GM23338 (cell line): Measurements from ENCODE around the gene MTERF4. TPM values are rescaled to one million over a fixed set of nuclear protein-coding genes. Genes with fewer than 3 reads are reported as not detected.

Experiments used
- ATAC-seq: fragments of 200-7000 bp; cut with Tn5 transposase; 3 replicates; pipeline ENCODE4 v1.9.1; 2020
- DNase-seq: peaks from one replicate; pipeline ENCODE4 v3.0.0-alpha.2; 2015; ENCODE audit warnings: low spot score
- H2AFZ ChIP-seq: fragments of 200-600 bp; sonication (generic); 2 replicates; pipeline ENCODE4 v1.8.0; 2016; ENCODE audit warnings: antibody characterized with exemption, mild to moderate bottlenecking, moderate library complexity
- H3F3A ChIP-seq: fragments of 200-600 bp; sonication (generic); replicated peaks from 2 replicates; pipeline ENCODE4 v1.8.0; 2017; ENCODE audit warnings: antibody characterized with exemption, mixed run types, low read depth
- H3K27ac ChIP-seq: fragments of 200-600 bp; sonication (generic); 2 replicates; pipeline ENCODE4 v1.6.1; 2016; ENCODE audit warnings: low read depth
- H3K27me3 ChIP-seq: fragments of 200-600 bp; sonication (generic); 2 replicates; pipeline ENCODE4 v1.8.0; 2016; ENCODE audit warnings: mild to moderate bottlenecking, mixed run types, moderate library complexity; ENCODE audit not compliant: insufficient read depth
- H3K36me3 ChIP-seq: fragments of 200-600 bp; sonication (generic); 2 replicates; pipeline ENCODE4 v1.8.0; 2016; ENCODE audit warnings: mild to moderate bottlenecking; ENCODE audit not compliant: insufficient read depth
- H3K4me1 ChIP-seq: fragments of 200-600 bp; sonication (generic); 2 replicates; pipeline ENCODE4 v1.8.0; 2016; ENCODE audit warnings: mild to moderate bottlenecking, moderate library complexity; ENCODE audit not compliant: insufficient read depth
- H3K4me2 ChIP-seq: fragments of 200-600 bp; sonication (generic); 2 replicates; pipeline ENCODE4 v1.7.1; 2017; ENCODE audit warnings: mixed run types
- H3K4me3 ChIP-seq: fragments of 200-600 bp; sonication (generic); 2 replicates; pipeline ENCODE4 v1.6.1; 2016; ENCODE audit warnings: mixed run types
- H3K79me2 ChIP-seq: fragments of 200-600 bp; sonication (generic); replicated peaks from 2 replicates; pipeline ENCODE4 v1.8.0; 2017; ENCODE audit warnings: mild to moderate bottlenecking; ENCODE audit not compliant: insufficient read depth
- H3K9me2 ChIP-seq: fragments of 200-600 bp; sonication (generic); 2 replicates; pipeline ENCODE4 v1.8.0; 2017; ENCODE audit not compliant: insufficient read depth
- H4K20me1 ChIP-seq: fragments of 200-600 bp; sonication (generic); replicated peaks from 2 replicates; pipeline ENCODE4 v1.8.0; 2017; ENCODE audit warnings: mild to moderate bottlenecking; ENCODE audit not compliant: insufficient read depth
- H3K27ac Mint-ChIP-seq: 2 replicates; pipeline ENCODE4 v1.8.0; 2020; ENCODE audit warnings: inconsistent platforms, mild to moderate bottlenecking, moderate library complexity, mixed read lengths
- H3K27me3 Mint-ChIP-seq: 3 replicates; pipeline ENCODE4 v1.8.0; 2022; ENCODE audit warnings: low read depth, mild to moderate bottlenecking, moderate library complexity, mixed read lengths, inconsistent platforms; ENCODE audit not compliant: insufficient read depth, poor library complexity
- H3K36me3 Mint-ChIP-seq: 3 replicates; pipeline ENCODE4 v1.8.0; 2021; ENCODE audit warnings: low read depth, mild to moderate bottlenecking, inconsistent platforms, moderate library complexity, mixed read lengths
- H3K4me1 Mint-ChIP-seq: 3 replicates; pipeline ENCODE4 v1.8.0; 2020; ENCODE audit warnings: mild to moderate bottlenecking, inconsistent platforms, mixed read lengths
- H3K4me3 Mint-ChIP-seq: 3 replicates; pipeline ENCODE4 v1.8.0; 2021; ENCODE audit warnings: moderate library complexity, mild to moderate bottlenecking, inconsistent platforms, mixed read lengths
- H3K9me3 Mint-ChIP-seq: 3 replicates; pipeline ENCODE4 v1.8.0; 2020; ENCODE audit warnings: moderate library complexity, mild to moderate bottlenecking, inconsistent platforms, mixed read lengths
- CREB1 ChIP-seq: fragments of 250-450 bp; sonication (Bioruptor Pico); IDR thresholded peaks from 2 replicates; pipeline ENCODE4 v1.5.0; 2020; ENCODE audit warnings: low read depth, mild to moderate bottlenecking, moderate library complexity
- EZH2 ChIP-seq: fragments of 200-600 bp; sonication (generic); IDR thresholded peaks from one replicate; pipeline ENCODE4 v1.8.0; 2017; ENCODE audit warnings: antibody characterized with exemption, mild to moderate bottlenecking, low read depth; ENCODE audit not compliant: unreplicated experiment
- EZH2phosphoT487 ChIP-seq: fragments of 200-600 bp; sonication (generic); IDR thresholded peaks from one replicate; pipeline ENCODE4 v1.8.1; 2018; ENCODE audit warnings: antibody characterized with exemption; ENCODE audit not compliant: unreplicated experiment
- JUNB ChIP-seq: IDR thresholded peaks from one replicate; pipeline ENCODE4 v1.6.1; 2016; ENCODE audit warnings: antibody characterized with exemption; ENCODE audit not compliant: unreplicated experiment
- POLR2AphosphoS5 ChIP-seq: IDR thresholded peaks from 2 replicates; pipeline ENCODE4 v1.6.1; 2016; ENCODE audit warnings: antibody characterized with exemption, low read depth
- ZNF114 ChIP-seq: fragments of 250-450 bp; sonication (Bioruptor Pico); IDR thresholded peaks from 2 replicates; pipeline ENCODE4 v1.5.0; 2020; ENCODE audit warnings: mild to moderate bottlenecking, moderate library complexity
- ZNF331 ChIP-seq: fragments of 250-450 bp; sonication (Bioruptor Pico); IDR thresholded peaks from 2 replicates; pipeline ENCODE4 v1.5.0; 2020; ENCODE audit warnings: low read depth, mild to moderate bottlenecking, moderate library complexity
- polyA plus RNA-seq: library from polyadenylated mRNA; unstranded; fragments of >200 nt; fragmentation: Nextera tagmentation; extraction: Ambion mirVana; gene quantifications from 2 replicates; pipeline ENCODE4 v1.2.1, GENCODE V29; 2016
- total RNA-seq: library from RNA; depleted of rRNA; stranded (reverse); fragments of >200 nt; shearing (Covaris generic); gene quantifications from 2 replicates; pipeline ENCODE4 v1.2.3, GENCODE V29; 2014
- TF ChIP-seq, protein P1 (sequence below): fragments of 250-450 bp; sonication (Bioruptor Pico); IDR thresholded peaks from 2 replicates; pipeline ENCODE4 v1.5.0; 2020; ENCODE audit warnings: mild to moderate bottlenecking, moderate library complexity
- TF ChIP-seq, protein P2 (sequence below), 2 experiments: fragments of 200-600 bp in 1 of 2; sonication (generic) in 1 of 2; conservative IDR thresholded peaks; 2 replicates each; pipeline versions ENCODE4 v1.5.1 to v1.6.1; 2016 to 2017; ENCODE audit warnings: antibody characterized with exemption in 2 of 2, low read depth in 2 of 2, mild to moderate bottlenecking in 2 of 2, moderate library complexity in 1 of 2
- TF ChIP-seq, protein P3 (sequence below): IDR thresholded peaks from one replicate; pipeline ENCODE4 v1.6.1; 2018; ENCODE audit warnings: antibody characterized with exemption; ENCODE audit not compliant: unreplicated experiment

The MTERF4 gene
- total and polyA plus RNA-seq, 2 experiments from 2014 or later = 15.3 to 63.6 TPM

DNA sequence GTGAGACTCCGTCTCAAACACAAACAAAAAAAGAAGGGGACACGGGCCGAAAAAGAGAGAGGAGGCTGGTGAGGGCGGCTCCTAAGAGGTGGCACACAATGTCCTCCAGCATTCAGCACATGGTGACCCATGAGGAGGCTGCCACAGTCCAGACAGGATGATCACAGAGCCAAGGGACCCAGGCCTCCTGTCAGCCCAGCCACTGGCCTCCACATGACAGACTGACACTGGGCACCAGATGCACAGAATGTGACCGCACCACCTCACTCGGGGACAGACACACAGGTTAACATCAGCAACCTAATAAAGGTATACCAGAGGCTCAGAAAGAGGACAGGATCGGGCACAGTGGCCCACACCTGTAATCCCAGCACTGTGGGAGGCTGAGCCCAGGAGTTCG, 26.2 kb upstream of the MTERF4 start (continued):
- TF ChIP-seq, protein P1, sequence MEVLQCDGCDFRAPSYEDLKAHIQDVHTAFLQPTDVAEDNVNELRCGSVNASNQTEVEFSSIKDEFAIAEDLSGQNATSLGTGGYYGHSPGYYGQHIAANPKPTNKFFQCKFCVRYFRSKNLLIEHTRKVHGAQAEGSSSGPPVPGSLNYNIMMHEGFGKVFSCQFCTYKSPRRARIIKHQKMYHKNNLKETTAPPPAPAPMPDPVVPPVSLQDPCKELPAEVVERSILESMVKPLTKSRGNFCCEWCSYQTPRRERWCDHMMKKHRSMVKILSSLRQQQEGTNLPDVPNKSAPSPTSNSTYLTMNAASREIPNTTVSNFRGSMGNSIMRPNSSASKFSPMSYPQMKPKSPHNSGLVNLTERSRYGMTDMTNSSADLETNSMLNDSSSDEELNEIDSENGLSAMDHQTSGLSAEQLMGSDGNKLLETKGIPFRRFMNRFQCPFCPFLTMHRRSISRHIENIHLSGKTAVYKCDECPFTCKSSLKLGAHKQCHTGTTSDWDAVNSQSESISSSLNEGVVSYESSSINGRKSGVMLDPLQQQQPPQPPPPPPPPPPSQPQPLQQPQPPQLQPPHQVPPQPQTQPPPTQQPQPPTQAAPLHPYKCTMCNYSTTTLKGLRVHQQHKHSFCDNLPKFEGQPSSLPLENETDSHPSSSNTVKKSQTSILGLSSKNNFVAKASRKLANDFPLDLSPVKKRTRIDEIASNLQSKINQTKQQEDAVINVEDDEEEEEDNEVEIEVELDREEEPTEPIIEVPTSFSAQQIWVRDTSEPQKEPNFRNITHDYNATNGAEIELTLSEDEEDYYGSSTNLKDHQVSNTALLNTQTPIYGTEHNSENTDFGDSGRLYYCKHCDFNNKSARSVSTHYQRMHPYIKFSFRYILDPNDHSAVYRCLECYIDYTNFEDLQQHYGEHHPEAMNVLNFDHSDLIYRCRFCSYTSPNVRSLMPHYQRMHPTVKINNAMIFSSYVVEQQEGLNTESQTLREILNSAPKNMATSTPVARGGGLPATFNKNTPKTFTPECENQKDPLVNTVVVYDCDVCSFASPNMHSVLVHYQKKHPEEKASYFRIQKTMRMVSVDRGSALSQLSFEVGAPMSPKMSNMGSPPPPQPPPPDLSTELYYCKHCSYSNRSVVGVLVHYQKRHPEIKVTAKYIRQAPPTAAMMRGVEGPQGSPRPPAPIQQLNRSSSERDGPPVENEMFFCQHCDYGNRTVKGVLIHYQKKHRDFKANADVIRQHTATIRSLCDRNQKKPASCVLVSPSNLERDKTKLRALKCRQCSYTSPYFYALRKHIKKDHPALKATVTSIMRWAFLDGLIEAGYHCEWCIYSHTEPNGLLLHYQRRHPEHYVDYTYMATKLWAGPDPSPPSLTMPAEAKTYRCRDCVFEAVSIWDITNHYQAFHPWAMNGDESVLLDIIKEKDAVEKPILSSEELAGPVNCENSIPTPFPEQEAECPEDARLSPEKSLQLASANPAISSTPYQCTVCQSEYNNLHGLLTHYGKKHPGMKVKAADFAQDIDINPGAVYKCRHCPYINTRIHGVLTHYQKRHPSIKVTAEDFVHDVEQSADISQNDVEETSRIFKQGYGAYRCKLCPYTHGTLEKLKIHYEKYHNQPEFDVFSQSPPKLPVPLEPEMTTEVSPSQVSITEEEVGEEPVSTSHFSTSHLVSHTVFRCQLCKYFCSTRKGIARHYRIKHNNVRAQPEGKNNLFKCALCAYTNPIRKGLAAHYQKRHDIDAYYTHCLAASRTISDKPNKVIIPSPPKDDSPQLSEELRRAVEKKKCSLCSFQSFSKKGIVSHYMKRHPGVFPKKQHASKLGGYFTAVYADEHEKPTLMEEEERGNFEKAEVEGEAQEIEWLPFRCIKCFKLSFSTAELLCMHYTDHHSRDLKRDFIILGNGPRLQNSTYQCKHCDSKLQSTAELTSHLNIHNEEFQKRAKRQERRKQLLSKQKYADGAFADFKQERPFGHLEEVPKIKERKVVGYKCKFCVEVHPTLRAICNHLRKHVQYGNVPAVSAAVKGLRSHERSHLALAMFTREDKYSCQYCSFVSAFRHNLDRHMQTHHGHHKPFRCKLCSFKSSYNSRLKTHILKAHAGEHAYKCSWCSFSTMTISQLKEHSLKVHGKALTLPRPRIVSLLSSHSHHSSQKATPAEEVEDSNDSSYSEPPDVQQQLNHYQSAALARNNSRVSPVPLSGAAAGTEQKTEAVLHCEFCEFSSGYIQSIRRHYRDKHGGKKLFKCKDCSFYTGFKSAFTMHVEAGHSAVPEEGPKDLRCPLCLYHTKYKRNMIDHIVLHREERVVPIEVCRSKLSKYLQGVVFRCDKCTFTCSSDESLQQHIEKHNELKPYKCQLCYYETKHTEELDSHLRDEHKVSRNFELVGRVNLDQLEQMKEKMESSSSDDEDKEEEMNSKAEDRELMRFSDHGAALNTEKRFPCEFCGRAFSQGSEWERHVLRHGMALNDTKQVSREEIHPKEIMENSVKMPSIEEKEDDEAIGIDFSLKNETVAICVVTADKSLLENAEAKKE (CRISPR knock-in tag) = no peak
- no peak for TF ChIP-seq EZH2phosphoT487
- TF ChIP-seq POLR2AphosphoS5 = no peak
- TF ChIP-seq ZNF114 = no peak
- TF ChIP-seq JUNB = no peak
- no peak for TF ChIP-seq CREB1 (CRISPR knock-in tag)
- no peak for TF ChIP-seq EZH2

DNA sequence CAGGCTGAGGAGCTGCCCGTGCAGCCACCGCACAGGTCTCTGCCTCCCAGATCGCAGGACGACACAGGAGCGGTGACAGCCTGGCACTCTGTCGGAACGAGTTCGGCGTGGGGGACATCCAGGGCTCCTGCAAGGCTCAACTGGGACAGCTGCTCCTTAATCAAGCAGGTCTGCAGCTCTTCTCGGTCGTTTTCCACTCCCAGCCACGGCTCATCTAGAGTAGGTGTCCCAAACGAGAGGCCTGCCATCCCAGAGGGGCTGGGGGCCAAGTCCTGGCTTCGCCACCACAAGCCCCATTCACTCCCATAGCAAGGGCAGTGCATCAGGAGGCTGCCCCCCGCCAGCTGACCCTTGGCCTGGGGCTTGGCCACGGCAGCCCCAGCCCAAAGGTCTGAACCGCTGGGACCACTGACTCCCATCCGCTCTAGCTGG, 24.7 kb upstream of the MTERF4 start:
- Mint-ChIP-seq H3K9me3 (no peaks in the 10 kb centered on the region), H3K4me1 (no peaks in the 10 kb centered on the region), H3K27ac (no peak overlapping the region), H3K27me3 (no peaks in the 10 kb centered on the region), H3K4me3 (no peak overlapping the region), H3K36me3 (peaks cover 21% of the 10 kb centered on the region)
- H3K36me3 ChIP-seq = no peaks in the 10 kb centered on the region
- no peak for DNase-seq
- H2AFZ ChIP-seq = no peak overlapping the region
- TF ChIP-seq POLR2AphosphoS5 (no peak), ZNF331 (CRISPR knock-in tag) (no peak), EZH2 (no peak), ZNF114 (no peak)
- TF ChIP-seq, protein P2, sequence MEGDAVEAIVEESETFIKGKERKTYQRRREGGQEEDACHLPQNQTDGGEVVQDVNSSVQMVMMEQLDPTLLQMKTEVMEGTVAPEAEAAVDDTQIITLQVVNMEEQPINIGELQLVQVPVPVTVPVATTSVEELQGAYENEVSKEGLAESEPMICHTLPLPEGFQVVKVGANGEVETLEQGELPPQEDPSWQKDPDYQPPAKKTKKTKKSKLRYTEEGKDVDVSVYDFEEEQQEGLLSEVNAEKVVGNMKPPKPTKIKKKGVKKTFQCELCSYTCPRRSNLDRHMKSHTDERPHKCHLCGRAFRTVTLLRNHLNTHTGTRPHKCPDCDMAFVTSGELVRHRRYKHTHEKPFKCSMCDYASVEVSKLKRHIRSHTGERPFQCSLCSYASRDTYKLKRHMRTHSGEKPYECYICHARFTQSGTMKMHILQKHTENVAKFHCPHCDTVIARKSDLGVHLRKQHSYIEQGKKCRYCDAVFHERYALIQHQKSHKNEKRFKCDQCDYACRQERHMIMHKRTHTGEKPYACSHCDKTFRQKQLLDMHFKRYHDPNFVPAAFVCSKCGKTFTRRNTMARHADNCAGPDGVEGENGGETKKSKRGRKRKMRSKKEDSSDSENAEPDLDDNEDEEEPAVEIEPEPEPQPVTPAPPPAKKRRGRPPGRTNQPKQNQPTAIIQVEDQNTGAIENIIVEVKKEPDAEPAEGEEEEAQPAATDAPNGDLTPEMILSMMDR (conservative IDR thresholded peaks at IDR 0.05; ENCODE audit: low read depth in 2 of 2) = no peak
- TF ChIP-seq, protein P3, sequence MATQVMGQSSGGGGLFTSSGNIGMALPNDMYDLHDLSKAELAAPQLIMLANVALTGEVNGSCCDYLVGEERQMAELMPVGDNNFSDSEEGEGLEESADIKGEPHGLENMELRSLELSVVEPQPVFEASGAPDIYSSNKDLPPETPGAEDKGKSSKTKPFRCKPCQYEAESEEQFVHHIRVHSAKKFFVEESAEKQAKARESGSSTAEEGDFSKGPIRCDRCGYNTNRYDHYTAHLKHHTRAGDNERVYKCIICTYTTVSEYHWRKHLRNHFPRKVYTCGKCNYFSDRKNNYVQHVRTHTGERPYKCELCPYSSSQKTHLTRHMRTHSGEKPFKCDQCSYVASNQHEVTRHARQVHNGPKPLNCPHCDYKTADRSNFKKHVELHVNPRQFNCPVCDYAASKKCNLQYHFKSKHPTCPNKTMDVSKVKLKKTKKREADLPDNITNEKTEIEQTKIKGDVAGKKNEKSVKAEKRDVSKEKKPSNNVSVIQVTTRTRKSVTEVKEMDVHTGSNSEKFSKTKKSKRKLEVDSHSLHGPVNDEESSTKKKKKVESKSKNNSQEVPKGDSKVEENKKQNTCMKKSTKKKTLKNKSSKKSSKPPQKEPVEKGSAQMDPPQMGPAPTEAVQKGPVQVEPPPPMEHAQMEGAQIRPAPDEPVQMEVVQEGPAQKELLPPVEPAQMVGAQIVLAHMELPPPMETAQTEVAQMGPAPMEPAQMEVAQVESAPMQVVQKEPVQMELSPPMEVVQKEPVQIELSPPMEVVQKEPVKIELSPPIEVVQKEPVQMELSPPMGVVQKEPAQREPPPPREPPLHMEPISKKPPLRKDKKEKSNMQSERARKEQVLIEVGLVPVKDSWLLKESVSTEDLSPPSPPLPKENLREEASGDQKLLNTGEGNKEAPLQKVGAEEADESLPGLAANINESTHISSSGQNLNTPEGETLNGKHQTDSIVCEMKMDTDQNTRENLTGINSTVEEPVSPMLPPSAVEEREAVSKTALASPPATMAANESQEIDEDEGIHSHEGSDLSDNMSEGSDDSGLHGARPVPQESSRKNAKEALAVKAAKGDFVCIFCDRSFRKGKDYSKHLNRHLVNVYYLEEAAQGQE = no peak
- no peaks in the 10 kb centered on the region for H4K20me1 ChIP-seq
- H3K27ac ChIP-seq = no peak overlapping the region
- H3K79me2 ChIP-seq = no peaks in the 10 kb centered on the region
- no peaks in the 10 kb centered on the region for H3K9me2 ChIP-seq
- no peak for ATAC-seq
- H3K4me2 ChIP-seq = no peak overlapping the region
- H3K27me3 ChIP-seq = no peaks in the 10 kb centered on the region
- H3F3A ChIP-seq = no peaks in the 10 kb centered on the region
- H3K4me3 ChIP-seq = no peak overlapping the region
- no peaks in the 10 kb centered on the region for H3K4me1 ChIP-seq
